ENCODE measurements around the gene KCNMA1.

KCNMA1 gene

GRCh38 chr10:77208684-77209256, 428.8 kb downstream of the KCNMA1 start:
- TF ChIP-seq GATA3 (IDR thresholded peaks at IDR 0.05; ENCODE audit: low read depth, low read length) (no peak), GATA2 (IDR thresholded peaks at IDR 0.05; ENCODE audit: low read depth, low read length) (no peak)

GRCh38 chr10:77207828-77208185, 429.8 kb downstream of the KCNMA1 start:
- no peak for TF ChIP-seq GATA3 (IDR thresholded peaks at IDR 0.05; ENCODE audit: low read depth, low read length)
- TF ChIP-seq GATA2 (IDR thresholded peaks at IDR 0.05; ENCODE audit: low read depth, low read length), result no peak

GRCh38 chr10:77207182-77207827, 430.3 kb downstream of the KCNMA1 start:
- TF ChIP-seq GATA2 (IDR thresholded peaks at IDR 0.05; ENCODE audit: low read depth, low read length), result no peak
- TF ChIP-seq GATA3 (IDR thresholded peaks at IDR 0.05; ENCODE audit: low read depth, low read length), result no peak

- no peak for TF ChIP-seq GATA3 (IDR thresholded peaks at IDR 0.05; ENCODE audit: low read depth, low read length)
- TF ChIP-seq GATA2 (IDR thresholded peaks at IDR 0.05; ENCODE audit: low read depth, low read length), result no peak
Observed at GRCh38 chr10:77205135-77205534, 432.5 kb downstream of the KCNMA1 start.

GRCh38 chr10:77204171-77204570, 433.4 kb downstream of the KCNMA1 start:
- TF ChIP-seq GATA2 (IDR thresholded peaks at IDR 0.05; ENCODE audit: low read depth, low read length) (no peak), GATA3 (IDR thresholded peaks at IDR 0.05; ENCODE audit: low read depth, low read length) (no peak)

GRCh38 chr10:77202857-77203256, 434.8 kb downstream of the KCNMA1 start:
- TF ChIP-seq GATA2 (IDR thresholded peaks at IDR 0.05; ENCODE audit: low read depth, low read length) (no peak), GATA3 (IDR thresholded peaks at IDR 0.05; ENCODE audit: low read depth, low read length) (no peak)

- TF ChIP-seq GATA2 (IDR thresholded peaks at IDR 0.05; ENCODE audit: low read depth, low read length) (no peak), GATA3 (IDR thresholded peaks at IDR 0.05; ENCODE audit: low read depth, low read length) (no peak)
Observed at GRCh38 chr10:77201135-77202106, 436.2 kb downstream of the KCNMA1 start.

GRCh38 chr10:77197544-77197943, 440.1 kb downstream of the KCNMA1 start:
- TF ChIP-seq GATA2 (IDR thresholded peaks at IDR 0.05; ENCODE audit: low read depth, low read length) (no peak), GATA3 (IDR thresholded peaks at IDR 0.05; ENCODE audit: low read depth, low read length) (no peak)

- no peak for TF ChIP-seq GATA2 (IDR thresholded peaks at IDR 0.05; ENCODE audit: low read depth, low read length)
- no peak for TF ChIP-seq GATA3 (IDR thresholded peaks at IDR 0.05; ENCODE audit: low read depth, low read length)
Observed at GRCh38 chr10:77196614-77197013, 441.0 kb downstream of the KCNMA1 start.

GRCh38 chr10:77195101-77195500, 442.5 kb downstream of the KCNMA1 start:
- TF ChIP-seq GATA2 (IDR thresholded peaks at IDR 0.05; ENCODE audit: low read depth, low read length) (no peak), GATA3 (IDR thresholded peaks at IDR 0.05; ENCODE audit: low read depth, low read length) (no peak)

GRCh38 chr10:77193001-77193400, 444.6 kb downstream of the KCNMA1 start:
- TF ChIP-seq GATA2 (IDR thresholded peaks at IDR 0.05; ENCODE audit: low read depth, low read length) (no peak), GATA3 (IDR thresholded peaks at IDR 0.05; ENCODE audit: low read depth, low read length) (no peak)

GRCh38 chr10:77192402-77192801, 445.2 kb downstream of the KCNMA1 start:
- TF ChIP-seq GATA2 (IDR thresholded peaks at IDR 0.05; ENCODE audit: low read depth, low read length) (no peak), GATA3 (IDR thresholded peaks at IDR 0.05; ENCODE audit: low read depth, low read length) (no peak)

- TF ChIP-seq GATA3 (IDR thresholded peaks at IDR 0.05; ENCODE audit: low read depth, low read length) (no peak), GATA2 (IDR thresholded peaks at IDR 0.05; ENCODE audit: low read depth, low read length) (no peak)
Observed at GRCh38 chr10:77191324-77192049, 446.1 kb downstream of the KCNMA1 start.

- TF ChIP-seq GATA2 (IDR thresholded peaks at IDR 0.05; ENCODE audit: low read depth, low read length) (no peak), GATA3 (IDR thresholded peaks at IDR 0.05; ENCODE audit: low read depth, low read length) (no peak)
Observed at GRCh38 chr10:77190291-77190690, 447.3 kb downstream of the KCNMA1 start.

All from SH-SY5Y (cell line).